Skin epidermis (tissue), 12 donors: ENCODE data around the gene ARHGAP24.

ENCODE experiments used
- H3K27ac ChIP-seq, 21 experiments: fragments of 200-600 bp; sonication (generic) in 11 of 21; one replicate each; pipeline ENCODE4 v1.5.0; 2020; ENCODE audit warnings: mild to moderate bottlenecking in 3 of 21, inconsistent platforms in 2 of 21, moderate library complexity in 2 of 21
- H3K4me3 ChIP-seq, 7 experiments: fragments of 200-600 bp; sonication (generic) in 2 of 7; one replicate each; pipeline ENCODE4 v1.5.0; 2020; ENCODE audit warnings: inconsistent platforms in 2 of 7, mild to moderate bottlenecking in 2 of 7, moderate library complexity in 1 of 7

The ARHGAP24 gene

DNA sequence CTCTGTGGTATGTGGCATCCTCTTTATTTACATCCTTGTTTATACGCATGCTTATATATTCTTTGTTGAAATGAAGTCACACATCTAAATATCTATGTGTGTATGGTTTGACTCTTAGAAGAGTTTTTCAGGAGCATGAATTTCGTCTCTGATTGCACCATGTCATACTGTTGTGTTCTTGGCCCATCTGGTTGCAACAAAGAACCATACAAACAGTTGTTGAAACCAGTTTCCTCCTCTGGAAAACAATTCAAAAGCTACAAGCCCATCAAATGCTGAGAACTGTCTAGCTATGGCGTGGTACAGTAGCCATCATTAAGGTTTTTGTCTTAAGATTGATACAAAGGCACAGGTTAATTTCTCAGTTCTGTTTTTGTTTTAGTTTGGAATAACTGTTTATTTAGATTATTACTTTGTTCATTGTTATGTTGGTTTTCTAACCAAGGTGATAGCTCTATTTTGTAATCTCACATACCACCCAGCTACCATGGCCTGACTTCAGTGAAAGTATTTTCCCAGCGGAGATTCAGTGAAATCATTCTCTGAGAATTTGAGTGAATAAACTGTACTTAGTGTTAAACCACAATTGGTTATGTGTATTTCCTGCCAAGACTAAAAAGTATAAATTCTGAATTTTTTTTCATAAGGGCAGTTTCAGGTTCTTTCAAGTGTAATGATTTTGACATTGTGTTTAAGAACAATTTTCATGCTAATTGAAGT is 91.0 kb downstream of the ARHGAP24 start:
- H3K4me3 ChIP-seq: no peak overlapping the region
- H3K27ac ChIP-seq: no peak overlapping the region

DNA sequence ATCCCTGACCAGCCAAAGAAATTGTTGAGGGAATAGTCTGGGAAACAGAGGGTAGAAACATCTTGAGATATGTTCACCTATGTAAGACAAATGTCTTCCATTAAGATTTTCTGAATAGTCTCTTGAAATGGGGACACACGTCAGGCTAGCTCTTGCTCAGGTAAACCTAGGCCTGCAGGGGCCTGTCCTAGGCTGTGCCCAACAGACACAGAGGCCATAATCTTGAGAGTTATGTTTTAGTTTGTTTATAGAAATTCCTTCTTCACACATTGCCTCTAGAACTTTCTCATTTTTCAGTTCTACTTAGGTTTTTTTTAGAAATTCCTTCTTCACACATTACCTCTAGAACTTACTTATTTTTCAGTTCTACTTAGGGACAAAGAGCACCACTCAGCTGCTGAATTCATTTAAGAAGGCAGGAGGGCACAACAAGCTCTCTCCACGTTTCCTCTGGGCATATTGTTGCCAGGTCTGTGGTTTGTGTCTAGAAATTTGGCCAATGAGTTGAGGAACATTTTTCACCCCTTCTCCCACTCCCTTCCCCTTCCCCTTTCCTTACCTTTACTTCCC is 94.9 kb downstream of the ARHGAP24 start:
- Histone ChIP-seq H3K4me3 (no peak overlapping the region), H3K27ac (peak overlapping the region in 9 of 21 experiments; percentile 3 to 72 (median 46))

DNA sequence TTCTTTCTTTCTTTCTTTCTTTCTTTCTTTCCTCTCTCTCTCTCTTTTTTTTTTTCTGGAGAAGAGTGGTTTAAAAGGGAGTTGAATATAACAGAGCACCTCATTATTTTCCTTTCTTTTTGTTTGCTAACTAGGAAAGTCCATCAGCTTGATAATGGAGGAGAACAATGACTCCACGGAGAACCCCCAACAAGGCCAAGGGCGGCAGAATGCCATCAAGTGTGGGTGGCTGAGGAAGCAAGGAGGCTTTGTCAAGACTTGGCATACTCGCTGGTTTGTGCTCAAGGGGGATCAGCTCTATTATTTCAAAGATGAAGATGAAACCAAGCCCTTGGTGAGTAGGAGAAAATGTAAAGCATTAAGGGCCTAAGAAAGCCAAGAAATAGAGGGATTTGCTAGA is 95.4 kb downstream of the ARHGAP24 start:
- peak overlapping the region in 8 of 21 experiments; percentile 24 to 72 (median 58) for H3K27ac ChIP-seq

DNA sequence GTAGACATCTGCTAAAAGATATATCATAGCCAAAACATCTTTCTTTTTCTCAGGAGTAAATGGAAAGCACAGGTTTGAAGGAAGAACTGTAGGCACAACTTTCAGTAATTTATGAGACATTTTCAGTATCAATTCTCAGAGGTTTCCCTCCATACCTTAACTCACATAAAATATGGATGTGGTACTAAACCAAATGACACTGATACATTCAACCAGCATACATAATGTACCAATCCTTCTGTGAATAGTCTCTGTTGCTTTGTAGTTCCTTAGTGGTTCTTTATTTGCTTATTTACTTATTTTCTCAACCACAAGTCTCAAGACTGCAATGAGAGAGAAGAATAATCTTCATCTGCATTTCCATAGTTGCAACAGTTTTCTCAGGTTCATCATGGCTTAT is 96.1 kb downstream of the ARHGAP24 start:
- Histone ChIP-seq H3K4me3 (no peak overlapping the region), H3K27ac (no peak overlapping the region)

More for the DNA sequence above, 95.4 kb downstream of the ARHGAP24 start:
- no peak overlapping the region for H3K4me3 ChIP-seq

- Histone ChIP-seq H3K4me3 (no peak overlapping the region), H3K27ac (no peak overlapping the region)
Measured at GRCh38 chr4:85573270-85573669, 98.3 kb downstream of the ARHGAP24 start.

- no peak overlapping the region for H3K27ac ChIP-seq
- no peak overlapping the region for H3K4me3 ChIP-seq
Measured at GRCh38 chr4:85577307-85577706, 102.4 kb downstream of the ARHGAP24 start.

GRCh38 chr4:85579942-85580341 is 105.0 kb downstream of the ARHGAP24 start:
- Histone ChIP-seq H3K4me3 (no peak overlapping the region), H3K27ac (no peak overlapping the region)

DNA sequence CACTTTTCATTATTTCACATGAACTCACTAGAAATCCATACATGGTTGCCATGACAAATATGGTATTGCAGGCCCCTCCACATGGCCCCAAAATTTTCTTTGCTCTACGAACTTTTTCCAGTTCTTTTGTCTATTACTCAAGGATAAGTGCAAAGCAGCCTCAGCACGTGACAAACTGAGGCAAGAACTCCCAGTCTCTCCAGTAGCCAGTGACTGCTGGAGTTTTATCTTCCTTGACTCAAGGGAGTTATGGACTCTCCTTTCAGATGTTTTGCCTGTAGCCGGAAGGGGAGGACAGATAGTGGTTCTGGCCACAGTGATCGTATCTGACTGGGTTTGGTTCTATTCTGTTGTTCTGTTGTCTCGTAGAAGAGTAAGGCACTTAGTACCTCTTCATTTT is 105.5 kb downstream of the ARHGAP24 start:
- H3K27ac ChIP-seq: no peak overlapping the region
- no peak overlapping the region for H3K4me3 ChIP-seq

DNA sequence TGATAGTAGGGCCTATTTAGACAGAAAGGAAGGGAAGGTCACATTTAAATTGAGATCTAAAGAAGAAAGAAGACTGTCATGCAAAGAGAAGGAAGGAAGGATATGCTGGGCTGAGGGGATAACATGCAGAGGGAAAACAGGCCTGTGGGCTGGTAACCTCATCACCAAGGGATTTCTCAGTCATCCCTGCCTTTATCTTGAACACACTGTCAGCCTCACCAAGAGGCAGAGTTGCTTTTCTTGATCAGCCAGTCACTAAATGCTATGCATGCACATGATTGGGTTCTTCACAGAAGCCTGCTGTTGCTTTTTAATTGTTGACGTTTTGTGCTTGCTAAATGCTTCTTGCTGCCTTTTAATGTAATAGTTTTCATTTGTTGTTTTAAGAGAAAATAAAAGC is 113.0 kb downstream of the ARHGAP24 start:
- Histone ChIP-seq H3K27ac (no peak overlapping the region), H3K4me3 (no peak overlapping the region)

DNA sequence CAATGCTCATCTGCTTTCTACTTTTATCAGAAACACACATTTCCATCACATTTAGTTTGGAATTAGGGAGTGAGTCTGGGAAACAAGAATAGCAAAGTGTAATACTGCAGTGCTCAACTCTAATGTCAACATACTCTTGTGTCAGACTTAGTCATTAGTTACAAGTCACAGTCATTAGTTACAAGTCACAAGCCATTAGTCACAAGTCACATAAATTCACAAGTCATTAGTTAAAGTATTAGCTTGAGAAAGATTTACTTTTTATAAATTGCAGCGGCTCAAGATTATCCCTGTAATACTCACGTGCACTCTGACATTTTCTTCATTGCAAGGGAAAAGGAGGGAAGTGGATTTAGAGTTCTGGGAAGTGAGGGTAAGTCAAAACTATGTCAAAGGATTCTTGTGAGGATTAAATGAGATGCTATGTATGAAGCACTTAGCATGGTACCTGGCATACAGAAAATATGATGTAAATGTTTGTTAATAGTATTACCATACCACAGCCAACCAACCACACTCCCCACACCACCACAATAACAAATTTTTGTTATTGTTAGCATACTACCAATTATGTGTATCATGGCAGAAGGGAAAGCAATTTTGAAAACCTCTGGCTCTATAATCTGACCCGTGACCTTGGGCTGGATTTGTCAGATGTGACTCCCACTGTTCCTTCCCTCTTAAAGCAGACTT is 116.6 kb downstream of the ARHGAP24 start:
- no peak overlapping the region for H3K27ac ChIP-seq
- no peak overlapping the region for H3K4me3 ChIP-seq

DNA sequence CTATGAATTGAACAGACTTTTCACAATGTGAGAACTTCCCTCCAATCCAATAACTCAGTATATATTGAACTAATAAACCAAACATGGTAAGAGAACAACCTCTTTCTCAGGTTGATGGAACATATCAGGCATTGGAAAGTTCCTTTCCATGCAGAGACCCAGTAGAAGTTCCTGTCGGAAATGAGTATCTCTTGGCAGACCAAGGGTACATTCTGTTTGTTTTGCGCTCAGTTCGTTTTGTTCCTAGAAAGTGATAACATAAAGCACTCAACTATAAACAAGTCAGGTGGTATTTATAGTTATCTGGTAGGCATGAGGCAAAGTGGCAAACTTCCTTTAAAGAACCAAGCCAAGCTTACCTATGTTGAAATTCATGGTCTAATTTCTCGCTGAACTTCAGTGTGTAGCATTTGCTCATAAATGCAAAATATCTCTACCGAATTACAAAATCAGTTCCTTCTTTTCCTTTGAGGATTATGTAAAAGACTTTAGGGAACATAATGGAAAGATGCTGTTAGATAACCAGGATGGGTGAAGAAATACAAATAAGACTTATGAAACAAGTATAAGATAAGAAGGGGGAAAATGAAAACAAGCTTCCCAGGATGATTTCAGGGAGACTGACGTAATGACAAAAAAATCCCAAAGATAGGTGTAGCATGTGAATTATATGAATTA is 120.3 kb downstream of the ARHGAP24 start:
- H3K27ac ChIP-seq: no peak overlapping the region
- H3K4me3 ChIP-seq: no peak overlapping the region

DNA sequence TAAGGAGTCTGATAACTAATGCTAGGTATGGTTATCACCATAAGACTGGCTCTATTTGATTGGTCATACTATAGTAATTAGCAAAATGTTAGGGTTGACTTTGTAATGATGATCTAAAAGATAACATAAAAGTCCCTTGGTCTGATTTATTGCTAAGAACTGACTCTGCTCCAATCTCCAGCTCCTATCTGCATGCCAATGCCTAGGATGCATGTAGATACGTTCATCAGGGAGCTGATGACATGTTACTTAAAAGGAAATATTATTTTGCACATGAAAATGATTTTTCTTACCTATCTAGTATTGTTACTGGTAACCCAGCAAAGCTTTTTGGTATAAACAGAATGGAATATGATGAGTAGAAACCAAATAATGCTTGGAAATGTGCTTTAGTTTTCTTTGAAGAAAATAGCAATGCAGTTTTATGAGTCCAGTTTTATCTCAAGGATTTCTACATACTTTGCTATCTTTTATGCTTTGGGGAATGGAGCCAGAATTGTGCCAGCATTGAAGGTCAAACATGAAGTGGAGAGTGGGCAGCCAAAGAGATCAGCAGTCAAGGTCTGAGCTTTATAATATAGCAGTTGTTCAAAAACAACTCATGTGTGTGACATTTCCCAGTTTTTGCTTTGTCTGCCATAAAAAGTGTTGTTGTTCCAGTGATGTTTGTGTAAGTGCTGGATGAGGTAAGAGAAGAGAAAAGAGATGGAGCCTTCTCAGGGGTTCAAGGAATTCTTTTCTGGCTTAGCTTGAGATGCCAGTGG is 121.0 kb downstream of the ARHGAP24 start:
- Histone ChIP-seq H3K4me3 (no peak overlapping the region), H3K27ac (no peak overlapping the region)

DNA sequence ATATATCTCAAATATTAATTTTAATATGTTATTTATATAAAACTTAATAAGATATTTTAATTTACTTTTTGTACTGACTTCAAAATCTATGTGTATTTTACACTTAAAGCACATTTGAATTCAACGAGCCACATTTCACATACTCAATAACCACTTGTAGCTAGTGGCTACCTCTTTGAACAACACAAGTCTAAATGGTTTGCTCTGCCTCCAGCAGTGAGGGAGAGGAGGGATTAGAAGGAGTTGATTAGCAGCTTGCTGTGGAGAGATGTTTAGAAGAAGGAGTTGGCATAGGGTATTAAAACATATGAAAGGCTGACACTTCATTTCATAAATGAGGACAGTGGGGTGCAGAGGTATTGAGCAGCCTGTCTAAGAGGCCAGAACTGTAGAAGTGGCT is 124.0 kb downstream of the ARHGAP24 start:
- H3K4me3 ChIP-seq: no peak overlapping the region
- H3K27ac ChIP-seq: no peak overlapping the region

DNA sequence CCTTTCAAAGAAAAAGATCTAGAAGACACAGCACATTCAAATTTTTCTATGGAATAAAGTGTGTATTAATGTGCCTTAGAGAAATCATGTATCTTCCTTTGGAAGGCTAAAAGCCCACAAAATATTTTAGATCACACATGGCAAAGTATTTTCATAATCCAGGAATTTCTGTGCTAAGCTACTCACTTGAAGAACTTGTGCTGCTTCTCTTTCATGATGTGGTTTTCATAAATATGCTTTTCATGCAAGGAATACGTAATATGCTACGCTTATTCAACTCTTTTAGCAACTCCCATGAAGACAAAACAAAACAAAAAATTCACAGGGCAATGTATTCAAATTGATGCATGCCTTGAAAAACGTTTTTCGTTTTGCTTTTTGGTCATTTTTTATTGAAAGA is 125.6 kb downstream of the ARHGAP24 start:
- no peak overlapping the region for H3K27ac ChIP-seq

DNA sequence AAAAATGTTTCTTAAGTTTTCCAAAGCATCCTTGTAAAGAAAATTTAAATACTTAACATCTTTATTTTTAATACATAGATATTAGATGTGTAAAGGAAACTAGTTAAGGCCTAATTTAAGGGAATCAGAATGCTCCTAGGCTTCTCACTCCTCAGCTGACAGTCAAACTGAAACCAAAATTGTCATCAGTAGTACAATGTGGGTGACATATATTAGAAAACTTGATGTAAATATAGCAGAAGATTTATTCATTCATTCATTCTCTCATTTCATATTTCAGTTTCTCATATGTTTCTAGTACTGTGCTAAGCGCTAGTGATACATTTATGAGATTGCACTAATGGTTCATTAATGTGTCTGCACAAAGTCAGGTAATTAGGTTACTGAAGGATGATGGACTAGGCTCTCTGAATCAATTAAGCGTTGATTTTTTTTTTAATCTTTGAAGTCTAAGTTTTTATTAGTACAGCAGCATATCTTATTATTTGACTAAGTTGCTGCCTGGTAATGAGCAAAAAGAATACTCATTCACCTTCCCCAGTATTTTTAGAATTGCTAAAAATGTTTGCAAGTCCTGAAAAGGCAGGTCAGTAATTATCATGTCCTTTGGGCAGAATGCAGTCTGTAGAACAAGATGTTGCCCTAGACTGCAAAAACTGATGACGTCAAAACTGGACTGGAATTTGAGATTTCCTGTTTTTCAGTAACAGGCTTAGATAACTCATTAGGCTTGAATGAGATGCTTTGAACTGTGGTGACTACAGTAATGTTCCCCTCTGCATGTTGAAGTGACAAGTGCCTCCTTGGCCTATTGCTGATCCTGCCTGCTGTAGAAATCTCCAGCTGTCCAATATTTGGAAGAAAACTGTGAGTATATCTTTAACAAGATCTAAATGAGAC is 128.7 kb downstream of the ARHGAP24 start:
- H3K4me3 ChIP-seq: no peak overlapping the region
- H3K27ac ChIP-seq: no peak overlapping the region

More for the DNA sequence above, 125.6 kb downstream of the ARHGAP24 start:
- H3K4me3 ChIP-seq: no peak overlapping the region

GRCh38 chr4:85606505-85606904 is 131.6 kb downstream of the ARHGAP24 start:
- H3K4me3 ChIP-seq: no peak overlapping the region
- H3K27ac ChIP-seq: peak overlapping the region in 1 of 21 experiments; percentile 49

DNA sequence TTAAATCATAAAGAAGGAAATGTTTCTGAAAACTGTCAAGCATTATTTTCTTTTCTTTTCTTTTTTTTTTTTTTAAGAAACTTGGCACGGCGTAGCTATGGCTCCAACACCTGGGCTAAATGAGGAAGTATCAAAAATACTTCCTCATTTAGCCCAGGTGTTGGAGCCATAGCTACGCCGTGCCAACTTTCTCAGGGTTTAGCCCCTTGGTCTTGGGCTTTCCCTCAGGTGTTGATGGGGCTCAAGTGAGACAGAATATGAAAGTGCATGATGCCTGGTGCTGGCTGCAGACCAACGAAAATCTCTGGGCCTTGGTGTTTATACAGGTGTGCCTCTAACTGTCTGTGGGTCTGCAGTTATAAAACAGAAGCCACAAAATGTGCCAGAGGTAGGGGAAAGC is 132.7 kb downstream of the ARHGAP24 start:
- no peak overlapping the region for H3K4me3 ChIP-seq
- no peak overlapping the region for H3K27ac ChIP-seq

DNA sequence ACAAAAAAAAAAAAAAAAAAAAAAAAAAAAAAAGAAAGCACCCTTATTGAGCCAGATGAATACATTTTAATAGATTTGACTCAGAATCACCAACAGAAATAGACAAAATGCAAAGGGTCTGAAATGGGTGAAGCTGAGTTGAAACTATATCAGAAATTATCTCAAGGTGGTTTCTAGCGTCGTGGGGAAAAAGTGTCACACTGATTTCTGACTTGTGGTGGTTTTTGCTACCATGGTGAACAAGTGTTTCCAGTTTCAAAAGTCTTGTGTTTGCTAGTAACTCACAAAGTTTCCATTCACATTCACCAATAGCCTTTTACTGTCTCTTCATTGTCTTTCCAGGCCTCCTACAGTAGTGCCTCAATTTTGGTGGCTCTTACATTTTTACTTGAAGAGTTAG is 135.5 kb downstream of the ARHGAP24 start:
- Histone ChIP-seq H3K4me3 (no peak overlapping the region), H3K27ac (no peak overlapping the region)

DNA sequence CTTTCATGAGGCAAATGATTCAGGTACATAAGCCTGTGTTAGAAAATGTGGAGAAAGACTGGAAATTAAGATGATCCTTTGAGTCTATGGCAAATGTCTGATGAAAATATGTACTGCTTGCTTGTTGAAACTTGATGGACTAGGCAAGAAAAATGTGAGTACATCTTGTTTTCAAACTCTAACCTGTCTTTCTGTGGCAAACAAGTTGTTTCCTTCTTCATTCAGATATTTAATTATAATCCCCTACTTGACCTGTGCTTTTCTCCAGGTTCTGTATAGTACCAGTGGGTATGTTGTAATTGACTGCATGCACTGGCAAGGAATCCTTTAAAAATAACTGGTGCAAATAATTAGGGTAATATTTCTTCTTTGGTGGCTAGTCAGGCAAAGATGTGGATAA is 136.7 kb downstream of the ARHGAP24 start:
- H3K27ac ChIP-seq: no peak overlapping the region

More for the DNA sequence above, 136.7 kb downstream of the ARHGAP24 start:
- H3K4me3 ChIP-seq: no peak overlapping the region
